HEK293T (cell line): ENCODE data around the gene SRBD1.

ENCODE experiments used
- ARNT ChIP-seq: fragments of 450-650 bp; IDR thresholded peaks from 2 replicates; pipeline ENCODE4 v1.6.1; 2017; ENCODE audit warnings: mild to moderate bottlenecking
- BHLHE40 ChIP-seq: fragments of 450-650 bp; IDR thresholded peaks from 2 replicates; pipeline ENCODE4 v1.6.1; 2016; ENCODE audit warnings: mild to moderate bottlenecking, moderate library complexity, borderline replicate concordance
- ELF4 ChIP-seq: fragments of 450-650 bp; IDR thresholded peaks from 2 replicates; pipeline ENCODE4 v1.6.1; 2017; ENCODE audit warnings: antibody characterized with exemption
- FOXK2 ChIP-seq: fragments of 450-650 bp; IDR thresholded peaks from 2 replicates; pipeline ENCODE4 v1.6.1; 2016; ENCODE audit warnings: mild to moderate bottlenecking
- HDGF ChIP-seq: fragments of 450-650 bp; IDR thresholded peaks from 2 replicates; pipeline ENCODE4 v1.6.1; 2017; ENCODE audit warnings: antibody characterized with exemption, borderline replicate concordance
- LEF1 ChIP-seq: fragments of 450-650 bp; IDR thresholded peaks from 2 replicates; pipeline ENCODE4 v1.6.1; 2017; ENCODE audit warnings: mild to moderate bottlenecking, borderline replicate concordance
- SP1 ChIP-seq: fragments of 450-650 bp; IDR thresholded peaks from 2 replicates; pipeline ENCODE4 v1.6.1; 2017
- SUZ12 ChIP-seq: fragments of 450-650 bp; IDR thresholded peaks from 2 replicates; pipeline ENCODE4 v1.6.1; 2016; ENCODE audit warnings: mild to moderate bottlenecking

DNA sequence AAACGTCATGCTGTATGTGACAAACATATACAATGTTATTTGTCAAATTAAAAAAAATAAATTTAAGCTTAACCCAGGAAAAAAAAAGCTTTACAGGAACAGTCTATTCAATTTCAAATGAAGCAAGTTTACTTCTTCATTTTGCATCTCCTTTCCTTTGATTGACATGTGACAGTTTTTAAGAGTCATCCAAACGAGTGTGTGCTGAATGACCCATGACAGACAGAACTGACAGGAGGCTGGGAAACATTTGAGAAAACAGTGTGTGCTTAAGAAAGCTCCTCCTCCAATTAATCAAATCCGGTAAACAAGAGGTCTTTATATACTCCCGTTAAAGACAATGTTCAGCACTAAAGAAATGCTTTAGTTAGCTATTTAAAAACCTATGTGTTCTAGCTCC is 177.7 kb downstream of the SRBD1 start:
- TF ChIP-seq HDGF: no peak
- no peak for TF ChIP-seq SP1
- TF ChIP-seq SUZ12: no peak
- TF ChIP-seq FOXK2: no peak
- no peak for TF ChIP-seq ELF4
- no peak for TF ChIP-seq ARNT
- no peak for TF ChIP-seq BHLHE40
- TF ChIP-seq LEF1: no peak
